Endometrial microvascular endothelial cells (primary cell): ENCODE results near the gene TCF25. TPM values are rescaled to one million over a fixed set of nuclear protein-coding genes. Genes with fewer than 3 reads are reported as not detected.

Experiments used
- in situ Hi-C: cut with HindIII; loops from 2 replicates; pipeline ENCODE4 v1.10.0; 2017; ENCODE audit warnings: low sequenced_read_pairs, low pct_unique_long_range_greater_than_20kb; ENCODE audit errors: inconsistent ontology term
- total RNA-seq: library from RNA; depleted of rRNA; stranded (reverse); fragments of >200 nt; gene quantifications from one replicate; pipeline ENCODE4 v1.2.3, GENCODE V29; 2015; ENCODE audit errors: inconsistent ontology term

TCF25 gene
- total RNA-seq, 1 donor from 2014 or later = 165 TPM

GRCh38 chr16:89952551-89952950 is 79.2 kb downstream of the TCF25 start:
- in situ Hi-C loops = no loop called here

GRCh38 chr16:89953671-89954406 is 80.4 kb downstream of the TCF25 start:
- in situ Hi-C loops = no loop called here

GRCh38 chr16:89954462-89954861 is 81.1 kb downstream of the TCF25 start:
- in situ Hi-C loops = no loop called here

GRCh38 chr16:89955001-89955685 is 81.8 kb downstream of the TCF25 start:
- in situ Hi-C loops = no loop called here

GRCh38 chr16:89956505-89957215 is 83.3 kb downstream of the TCF25 start:
- in situ Hi-C loops = no loop called here

GRCh38 chr16:89957216-89957785 is 83.9 kb downstream of the TCF25 start:
- in situ Hi-C loops = no loop called here

- in situ Hi-C loops = no loop called here
Measured at GRCh38 chr16:89958068-89958467, 84.7 kb downstream of the TCF25 start.

- in situ Hi-C loops = no loop called here
Measured at GRCh38 chr16:89958596-89958995, 85.2 kb downstream of the TCF25 start.

- in situ Hi-C loops = no loop called here
Measured at GRCh38 chr16:89960966-89961365, 87.6 kb downstream of the TCF25 start.

Other genes starting within 250 kb of the TCF25 start
- 110 TPM for gene CHMP1A, start 215.9 kb upstream of the TCF25 start, total RNA-seq
- gene SPATA33, start 215.8 kb upstream of the TCF25 start, total RNA-seq = 7.9 TPM
- 58.4 TPM for gene CDK10, start 186.9 kb upstream of the TCF25 start, total RNA-seq
- 14.0 TPM for gene SPATA2L, start 171.9 kb upstream of the TCF25 start, total RNA-seq
- gene VPS9D1, start 152.7 kb upstream of the TCF25 start, total RNA-seq = 3.4 TPM
- gene ZNF276, start 152.1 kb upstream of the TCF25 start, total RNA-seq = 24.6 TPM
- 33.1 TPM for gene FANCA, start 56.9 kb upstream of the TCF25 start, total RNA-seq
- 0.19 TPM for gene SPIRE2, start 45.1 kb upstream of the TCF25 start, total RNA-seq
- gene MC1R, start 45.3 kb downstream of the TCF25 start, total RNA-seq = 2.0 TPM
- 119 TPM for gene TUBB3, start 49.8 kb downstream of the TCF25 start, total RNA-seq
- 144 TPM for gene DEF8, start 75.2 kb downstream of the TCF25 start, total RNA-seq
- gene DBNDD1, start 145.9 kb downstream of the TCF25 start, total RNA-seq = 3.8 TPM
- gene PRDM7, start 203.7 kb downstream of the TCF25 start, total RNA-seq = not detected